Gastroesophageal sphincter (tissue), 3 donors: ENCODE data around the gene UBE2V1.

Source experiments
- EP300 ChIP-seq: sonication (generic); formaldehyde crosslinking; IDR thresholded peaks from one replicate; pipeline ENCODE4 v1.6.1; 2017; ENCODE audit warnings: antibody characterized with exemption, mild to moderate bottlenecking
- TF ChIP-seq, protein P1 (sequence below), 4 experiments: fragments of 200-600 bp in 2 of 4; fragments of 450-650 bp in 2 of 4; sonication (generic) in 1 of 4; IDR thresholded peaks; one replicate each; pipeline ENCODE4 v1.5.1; 2017 to 2019; ENCODE audit warnings: antibody characterized with exemption in 4 of 4, mild to moderate bottlenecking in 2 of 4, moderate library complexity in 2 of 4

DNA sequence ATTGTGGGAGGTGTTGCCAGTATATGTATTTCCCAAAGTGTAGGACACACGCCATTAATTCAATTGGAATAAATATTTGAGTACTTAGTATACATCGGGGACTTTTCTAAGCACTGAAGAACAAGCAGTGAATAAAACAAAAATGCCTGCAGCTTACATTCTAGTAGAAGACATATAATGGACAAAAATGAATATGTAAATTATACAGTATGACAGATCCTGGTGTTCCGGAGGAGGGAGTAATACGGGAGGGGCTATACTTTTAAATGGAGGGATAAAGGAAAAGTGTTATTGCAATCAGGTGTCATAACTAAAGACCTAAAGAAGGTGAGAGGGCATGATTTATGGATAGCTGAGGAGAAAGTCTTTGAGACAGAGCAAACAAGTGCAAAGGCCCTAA lies 15.1 kb downstream of the UBE2V1 start:
- no peak for TF ChIP-seq EP300
- TF ChIP-seq, protein P1, sequence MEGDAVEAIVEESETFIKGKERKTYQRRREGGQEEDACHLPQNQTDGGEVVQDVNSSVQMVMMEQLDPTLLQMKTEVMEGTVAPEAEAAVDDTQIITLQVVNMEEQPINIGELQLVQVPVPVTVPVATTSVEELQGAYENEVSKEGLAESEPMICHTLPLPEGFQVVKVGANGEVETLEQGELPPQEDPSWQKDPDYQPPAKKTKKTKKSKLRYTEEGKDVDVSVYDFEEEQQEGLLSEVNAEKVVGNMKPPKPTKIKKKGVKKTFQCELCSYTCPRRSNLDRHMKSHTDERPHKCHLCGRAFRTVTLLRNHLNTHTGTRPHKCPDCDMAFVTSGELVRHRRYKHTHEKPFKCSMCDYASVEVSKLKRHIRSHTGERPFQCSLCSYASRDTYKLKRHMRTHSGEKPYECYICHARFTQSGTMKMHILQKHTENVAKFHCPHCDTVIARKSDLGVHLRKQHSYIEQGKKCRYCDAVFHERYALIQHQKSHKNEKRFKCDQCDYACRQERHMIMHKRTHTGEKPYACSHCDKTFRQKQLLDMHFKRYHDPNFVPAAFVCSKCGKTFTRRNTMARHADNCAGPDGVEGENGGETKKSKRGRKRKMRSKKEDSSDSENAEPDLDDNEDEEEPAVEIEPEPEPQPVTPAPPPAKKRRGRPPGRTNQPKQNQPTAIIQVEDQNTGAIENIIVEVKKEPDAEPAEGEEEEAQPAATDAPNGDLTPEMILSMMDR (IDR thresholded peaks at IDR 0.05): no peak
